ENCODE data around the gene FOXRED1. TPM values are rescaled to one million over a fixed set of nuclear protein-coding genes. Genes with fewer than 3 reads are reported as not detected.

Gene FOXRED1
- total RNA-seq, 1 experiment from 2014 or later = 67.5 TPM

DNA sequence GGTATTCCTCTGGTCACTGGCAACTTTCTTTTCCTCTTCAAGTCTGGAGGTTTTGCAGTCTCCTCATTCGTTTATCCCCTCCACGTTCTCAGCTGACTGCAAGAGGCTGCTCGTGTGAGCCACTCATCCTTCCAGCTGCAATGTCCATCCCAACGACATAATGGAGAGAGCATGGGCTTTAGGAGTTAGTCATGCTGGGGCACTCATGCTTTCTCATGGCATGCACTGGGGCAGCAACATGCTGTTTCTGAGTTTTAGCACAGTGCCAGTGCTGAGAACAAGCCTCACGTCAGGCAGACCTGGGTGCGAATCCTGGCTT, 42.0 kb downstream of the FOXRED1 start:
- Histone ChIP-seq H4K8ac (replicated peaks; ENCODE audit: insufficient read length, low read depth, low read length) (no peak overlapping the region), H3K79me1 (ENCODE audit: insufficient read depth, low read depth, low read length, poor library complexity, severe bottlenecking) (no peaks in the 10 kb centered on the region), H3K14ac (ENCODE audit: insufficient read depth, low read length) (no peak overlapping the region), H2AFZ (ENCODE audit: low read length) (no peak overlapping the region), H3K4me1 (ENCODE audit: insufficient read depth, low read length) (no peaks in the 10 kb centered on the region), H3K9me3 (ENCODE audit: control insufficient read depth, low read depth, low read length) (no peaks in the 10 kb centered on the region), H3K27me3 (ENCODE audit: insufficient read depth, low read length) (no peaks in the 10 kb centered on the region), H2BK120ac (ENCODE audit: low read depth, low read length, poor library complexity, severe bottlenecking) (no peak overlapping the region), H2BK20ac (ENCODE audit: low read depth, low read length, poor library complexity, severe bottlenecking) (no peak overlapping the region), H2BK5ac (ENCODE audit: insufficient read length, low read length) (no peak overlapping the region), H3K56ac (ENCODE audit: insufficient read length, low read depth, low read length) (no peak overlapping the region), H3K27ac (ENCODE audit: insufficient read length, low read depth, low read length) (no peak overlapping the region), H3K79me2 (ENCODE audit: insufficient read depth, low read length) (no peaks in the 10 kb centered on the region), H3K23ac (ENCODE audit: insufficient read length, low read depth, low read length) (no peak overlapping the region), H4K5ac (ENCODE audit: insufficient read length, low read depth, low read length) (no peak overlapping the region), H2AK5ac (ENCODE audit: insufficient read length, low read length) (no peak overlapping the region), H3K23me2 (ENCODE audit: insufficient read length, low read depth, low read length, poor library complexity, severe bottlenecking) (no peaks in the 10 kb centered on the region), H4K91ac (ENCODE audit: insufficient read length, low read depth, low read length) (no peak overlapping the region), H3K4ac (ENCODE audit: low read depth, low read length) (no peak overlapping the region), H3K4me2 (ENCODE audit: insufficient read depth, insufficient read length, low read length) (no peak overlapping the region), H3T11ph (ENCODE audit: low read length) (no peak overlapping the region), H2BK12ac (ENCODE audit: insufficient read length, low read depth, low read length) (no peak overlapping the region), H3K18ac (ENCODE audit: insufficient read length, low read depth, low read length) (no peak overlapping the region), H2BK15ac (ENCODE audit: low read depth, low read length) (no peak overlapping the region), H4K20me1 (ENCODE audit: control insufficient read depth, insufficient read depth, insufficient read length) (no peaks in the 10 kb centered on the region), H3K9ac (ENCODE audit: extremely low read depth, insufficient read length, low read length) (no peak overlapping the region)
- DNase-seq = no peak
- Mint-ChIP-seq H3K27me3 (ENCODE audit: low read depth) (no peaks in the 10 kb centered on the region), H3K9me3 (no peaks in the 10 kb centered on the region), H3K4me3 (no peak overlapping the region), H3K27ac (no peak overlapping the region), H3K36me3 (ENCODE audit: insufficient read depth in 1 of 3, low read depth in 3 of 3) (peaks cover 17 to 43% (median 36%) of the 10 kb centered on the region in 3 experiments; a peak in 6 of 7 replicates), H3K4me1 (peaks cover 0 to 2% of the 10 kb centered on the region in 2 experiments; a peak in 1 of 4 replicates)
- TF ChIP-seq, protein P1, sequence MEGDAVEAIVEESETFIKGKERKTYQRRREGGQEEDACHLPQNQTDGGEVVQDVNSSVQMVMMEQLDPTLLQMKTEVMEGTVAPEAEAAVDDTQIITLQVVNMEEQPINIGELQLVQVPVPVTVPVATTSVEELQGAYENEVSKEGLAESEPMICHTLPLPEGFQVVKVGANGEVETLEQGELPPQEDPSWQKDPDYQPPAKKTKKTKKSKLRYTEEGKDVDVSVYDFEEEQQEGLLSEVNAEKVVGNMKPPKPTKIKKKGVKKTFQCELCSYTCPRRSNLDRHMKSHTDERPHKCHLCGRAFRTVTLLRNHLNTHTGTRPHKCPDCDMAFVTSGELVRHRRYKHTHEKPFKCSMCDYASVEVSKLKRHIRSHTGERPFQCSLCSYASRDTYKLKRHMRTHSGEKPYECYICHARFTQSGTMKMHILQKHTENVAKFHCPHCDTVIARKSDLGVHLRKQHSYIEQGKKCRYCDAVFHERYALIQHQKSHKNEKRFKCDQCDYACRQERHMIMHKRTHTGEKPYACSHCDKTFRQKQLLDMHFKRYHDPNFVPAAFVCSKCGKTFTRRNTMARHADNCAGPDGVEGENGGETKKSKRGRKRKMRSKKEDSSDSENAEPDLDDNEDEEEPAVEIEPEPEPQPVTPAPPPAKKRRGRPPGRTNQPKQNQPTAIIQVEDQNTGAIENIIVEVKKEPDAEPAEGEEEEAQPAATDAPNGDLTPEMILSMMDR (conservative IDR thresholded peaks at IDR 0.05) = no peak
- WGBS (ENCODE audit: extremely low coverage, insufficient read length, low lambda C conversion rate) = no CpG with 5 or more reads among the region's 6 CpGs
